ENCODE measurements around the gene DHFR2. TPM values are rescaled to one million over a fixed set of nuclear protein-coding genes. Genes with fewer than 3 reads are reported as not detected.

DHFR2 gene
- total and polyA plus RNA-seq, 2 donors (not counting 3 experiments of a cell fraction or from before 2014, with no cell fraction given) = 0.65 to 2.2 TPM

DNA sequence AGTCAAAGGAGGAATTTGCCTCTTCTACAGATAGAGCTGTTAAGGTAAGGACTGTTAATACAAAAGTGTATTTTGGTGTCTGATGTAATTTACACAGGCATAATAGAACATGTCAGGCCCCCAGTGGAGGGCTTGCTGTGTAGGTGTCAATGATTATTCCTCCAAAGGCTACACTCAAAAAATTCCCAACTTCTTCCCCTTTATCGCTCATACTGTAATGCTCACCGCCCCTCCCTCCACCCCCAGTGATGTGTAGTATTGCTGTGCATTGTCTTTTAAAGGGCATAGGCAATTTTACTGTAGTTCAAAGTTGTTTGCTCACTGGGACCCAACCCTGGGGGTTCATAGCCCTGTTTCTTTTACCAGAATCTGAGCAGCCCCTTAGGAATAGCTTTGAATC is 32.4 kb upstream of the DHFR2 start:
- H3K4me3 ChIP-seq (replicated peaks in 1 of 3; ENCODE audit: insufficient read depth in 1 of 3, low read depth in 1 of 3, low read length in 3 of 3) = no peak overlapping the region
- no peak overlapping the region for H3K4me2 ChIP-seq (ENCODE audit: insufficient read depth, low read length)
- H3K27me3 ChIP-seq (ENCODE audit: control insufficient read depth in 2 of 2, insufficient read depth in 2 of 2, low read length in 2 of 2) = no peaks in the 10 kb centered on the region
- H3K36me3 ChIP-seq (ENCODE audit: control insufficient read depth in 2 of 2, extremely low read depth in 1 of 2, insufficient read depth in 2 of 2, low read length in 2 of 2) = peaks cover 0 to 6% of the 10 kb centered on the region in 2 experiments
- no peaks in the 10 kb centered on the region for H4K20me1 ChIP-seq (replicated peaks; ENCODE audit: control insufficient read depth, extremely low read depth, insufficient read depth, low read length)
- no peaks in the 10 kb centered on the region for H3K9me1 ChIP-seq (replicated peaks; ENCODE audit: control insufficient read depth, extremely low read depth, insufficient read depth, low read length)
- intact Hi-C loops (cut with micrococcal nuclease) = no loop called here
- H2AFZ ChIP-seq (ENCODE audit: low read depth, low read length) = no peak overlapping the region
- dilution Hi-C loops (cut with MboI; ENCODE audit: extremely low pct_ligation_motif_present, low sequenced_read_pairs) = no loop called here
- no peaks in the 10 kb centered on the region for H3K79me2 ChIP-seq (ENCODE audit: control insufficient read depth, insufficient read depth, low read length)
- H3K4me1 ChIP-seq (ENCODE audit: control insufficient read depth, extremely low read depth, insufficient read depth, low read length) = peaks cover 7% of the 10 kb centered on the region
- ChIA-PET POLR2A (no interaction called here), CTCF (no interaction called here)
- no TSS peak for BruUV-seq (replicated peaks)
- no peak overlapping the region for H3K9ac ChIP-seq (replicated peaks; ENCODE audit: extremely low read depth, insufficient read depth, low read length)
- FAIRE-seq = no peak
- TF ChIP-seq, protein P1, sequence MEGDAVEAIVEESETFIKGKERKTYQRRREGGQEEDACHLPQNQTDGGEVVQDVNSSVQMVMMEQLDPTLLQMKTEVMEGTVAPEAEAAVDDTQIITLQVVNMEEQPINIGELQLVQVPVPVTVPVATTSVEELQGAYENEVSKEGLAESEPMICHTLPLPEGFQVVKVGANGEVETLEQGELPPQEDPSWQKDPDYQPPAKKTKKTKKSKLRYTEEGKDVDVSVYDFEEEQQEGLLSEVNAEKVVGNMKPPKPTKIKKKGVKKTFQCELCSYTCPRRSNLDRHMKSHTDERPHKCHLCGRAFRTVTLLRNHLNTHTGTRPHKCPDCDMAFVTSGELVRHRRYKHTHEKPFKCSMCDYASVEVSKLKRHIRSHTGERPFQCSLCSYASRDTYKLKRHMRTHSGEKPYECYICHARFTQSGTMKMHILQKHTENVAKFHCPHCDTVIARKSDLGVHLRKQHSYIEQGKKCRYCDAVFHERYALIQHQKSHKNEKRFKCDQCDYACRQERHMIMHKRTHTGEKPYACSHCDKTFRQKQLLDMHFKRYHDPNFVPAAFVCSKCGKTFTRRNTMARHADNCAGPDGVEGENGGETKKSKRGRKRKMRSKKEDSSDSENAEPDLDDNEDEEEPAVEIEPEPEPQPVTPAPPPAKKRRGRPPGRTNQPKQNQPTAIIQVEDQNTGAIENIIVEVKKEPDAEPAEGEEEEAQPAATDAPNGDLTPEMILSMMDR (IDR thresholded peaks at IDR 0.05; ENCODE audit: extremely low read depth in 1 of 2, insufficient read depth in 1 of 2, low read depth in 1 of 2, low read length in 2 of 2) = no peak
- TF ChIP-seq GATA2 (IDR thresholded peaks at IDR 0.05; ENCODE audit: insufficient read depth, insufficient read length, low read depth, low read length) = no peak
- no peak for TF ChIP-seq JUN (IDR thresholded peaks at IDR 0.05; ENCODE audit: borderline replicate concordance, insufficient read depth, insufficient read length, low read depth)
- no peak for TF ChIP-seq MYC (IDR thresholded peaks at IDR 0.05; ENCODE audit: low read depth, low read length)
- no peak for TF ChIP-seq EZH2 (IDR thresholded peaks at IDR 0.05; ENCODE audit: borderline replicate concordance, low read depth, low read length, severe bottlenecking)
- TF ChIP-seq FOS (IDR thresholded peaks at IDR 0.05; ENCODE audit: borderline replicate concordance, insufficient read depth, low read length) = no peak
- TF ChIP-seq POLR2AphosphoS5 (IDR thresholded peaks at IDR 0.05; ENCODE audit: insufficient read depth, low read depth, low read length) = no peak
- TF ChIP-seq, protein P2, sequence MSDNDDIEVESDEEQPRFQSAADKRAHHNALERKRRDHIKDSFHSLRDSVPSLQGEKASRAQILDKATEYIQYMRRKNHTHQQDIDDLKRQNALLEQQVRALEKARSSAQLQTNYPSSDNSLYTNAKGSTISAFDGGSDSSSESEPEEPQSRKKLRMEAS (IDR thresholded peaks at IDR 0.05; ENCODE audit: insufficient read depth, insufficient read length) = no peak
- TF ChIP-seq POLR2A (IDR thresholded peaks at IDR 0.05; ENCODE audit: low read depth, low read length) = no peak
- H3K27ac ChIP-seq (ENCODE audit: insufficient read depth, low read depth, low read length) = no peak overlapping the region
- no peaks in the 10 kb centered on the region for H3K9me3 ChIP-seq (replicated peaks; ENCODE audit: control insufficient read depth, insufficient read depth, low read length)
- DNase-seq (ENCODE audit: low read depth, low spot score) = no peak
